RWPE1 (cell line): ENCODE results near the gene SEMA5A.

Experiments
- CTCF ChIA-PET: fragments of 350-600 bp; sonication (Branson Sonifier 250); formaldehyde crosslinking; extraction: SDS; loops from one replicate; lab custom pipeline; 2021; lab: Yijun Ruan, JAX
- POLR2A ChIA-PET: fragments of 400-600 bp; formaldehyde crosslinking; extraction: SDS; loops from one replicate; lab custom pipeline; 2020; ENCODE audit warnings: antibody characterized with exemption; ENCODE audit not compliant: low non-redundant PET; lab: Yijun Ruan, JAX
- DNase-seq: peaks from one replicate; pipeline ENCODE4 v3.0.0; 2012; ENCODE audit warnings: low spot score
- H3K27ac ChIP-seq: fragments of 450-650 bp; 2 replicates; pipeline ENCODE4 v1.5.1; 2017
- TF ChIP-seq, protein P1 (sequence below): fragments of 450-650 bp; conservative IDR thresholded peaks from 2 replicates; pipeline ENCODE4 v1.5.1; 2017; ENCODE audit warnings: low read depth, mild to moderate bottlenecking

SEMA5A gene

DNA sequence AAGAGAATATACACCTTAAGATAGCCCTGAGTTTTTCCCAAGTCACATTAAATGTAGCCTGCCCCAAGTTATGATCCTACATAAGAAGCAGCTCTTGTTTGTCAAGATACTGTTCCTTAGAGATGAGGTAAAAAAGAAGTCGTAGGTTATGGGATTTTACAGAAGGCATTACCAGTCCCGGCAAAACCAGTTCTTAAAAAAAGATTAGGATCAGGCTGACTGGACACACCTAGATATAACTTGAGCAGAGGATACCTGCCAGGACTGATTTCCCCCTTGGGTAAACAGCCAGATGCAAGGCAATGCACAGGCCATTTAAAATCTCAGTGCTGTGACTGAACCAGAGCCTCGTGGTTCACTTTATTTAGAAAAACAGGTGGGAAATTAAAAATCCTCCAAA, 14.1 kb upstream of the SEMA5A start:
- POLR2A ChIA-PET, result no interaction called here
- CTCF ChIA-PET, result no interaction called here
- TF ChIP-seq, protein P1, sequence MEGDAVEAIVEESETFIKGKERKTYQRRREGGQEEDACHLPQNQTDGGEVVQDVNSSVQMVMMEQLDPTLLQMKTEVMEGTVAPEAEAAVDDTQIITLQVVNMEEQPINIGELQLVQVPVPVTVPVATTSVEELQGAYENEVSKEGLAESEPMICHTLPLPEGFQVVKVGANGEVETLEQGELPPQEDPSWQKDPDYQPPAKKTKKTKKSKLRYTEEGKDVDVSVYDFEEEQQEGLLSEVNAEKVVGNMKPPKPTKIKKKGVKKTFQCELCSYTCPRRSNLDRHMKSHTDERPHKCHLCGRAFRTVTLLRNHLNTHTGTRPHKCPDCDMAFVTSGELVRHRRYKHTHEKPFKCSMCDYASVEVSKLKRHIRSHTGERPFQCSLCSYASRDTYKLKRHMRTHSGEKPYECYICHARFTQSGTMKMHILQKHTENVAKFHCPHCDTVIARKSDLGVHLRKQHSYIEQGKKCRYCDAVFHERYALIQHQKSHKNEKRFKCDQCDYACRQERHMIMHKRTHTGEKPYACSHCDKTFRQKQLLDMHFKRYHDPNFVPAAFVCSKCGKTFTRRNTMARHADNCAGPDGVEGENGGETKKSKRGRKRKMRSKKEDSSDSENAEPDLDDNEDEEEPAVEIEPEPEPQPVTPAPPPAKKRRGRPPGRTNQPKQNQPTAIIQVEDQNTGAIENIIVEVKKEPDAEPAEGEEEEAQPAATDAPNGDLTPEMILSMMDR, result no peak
- no peak for DNase-seq
- H3K27ac ChIP-seq, result no peak overlapping the region

DNA sequence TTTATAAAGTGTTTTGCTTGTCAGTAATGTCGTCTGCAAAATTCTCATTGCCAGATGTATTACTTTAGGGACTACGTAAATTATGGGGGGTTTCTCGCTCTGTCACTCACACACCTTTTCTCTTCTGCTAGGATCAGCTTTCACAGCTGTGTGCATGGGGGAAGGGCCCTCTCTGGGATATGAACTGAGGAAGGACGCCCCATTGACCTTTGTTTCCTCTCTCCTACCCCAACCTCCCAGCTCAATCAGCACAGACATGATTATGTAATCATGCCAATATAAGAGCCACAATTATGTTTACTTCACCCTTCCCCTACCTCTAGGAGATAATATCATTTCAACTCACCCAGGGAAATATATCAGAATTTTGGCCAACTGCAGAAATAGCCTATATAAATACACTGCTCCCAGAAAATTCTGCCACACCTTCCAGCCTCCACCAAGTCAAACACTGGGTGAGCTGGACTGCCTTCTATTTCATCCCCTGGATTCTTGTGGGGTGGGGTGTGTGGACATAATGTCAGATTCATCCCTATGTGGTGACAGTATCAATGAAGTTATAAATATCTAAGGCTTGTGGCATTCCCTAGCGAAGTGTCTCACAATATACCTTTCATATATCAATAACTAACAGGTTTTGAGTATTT, 12.6 kb upstream of the SEMA5A start:
- ChIA-PET POLR2A (no interaction called here), CTCF (interaction anchor here (0.7 kb wide), 1 partner anchor 838 kb away, joined by 3 read pairs; no protein-coding TSS in a partner anchor)
- no peak overlapping the region for H3K27ac ChIP-seq
- TF ChIP-seq, protein P1, result no peak
- DNase-seq, result no peak

DNA sequence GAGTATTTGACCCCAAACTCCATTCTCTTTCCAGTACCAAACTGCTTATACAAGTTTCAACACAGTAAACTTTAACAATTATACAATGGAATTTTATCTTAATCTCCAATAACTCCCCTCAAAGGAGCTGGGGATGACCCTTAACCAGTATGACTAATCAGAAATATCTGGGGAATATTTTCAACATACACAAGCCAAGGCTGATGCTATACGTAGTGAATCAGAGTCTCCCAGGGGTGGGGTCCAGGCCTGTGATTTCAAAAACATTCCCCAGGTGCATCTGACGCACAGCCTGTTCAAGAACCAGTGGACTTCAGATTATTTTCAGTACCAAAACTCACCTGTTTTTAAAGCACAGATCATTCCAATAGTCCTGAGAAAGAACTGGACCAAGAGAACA, 11.8 kb upstream of the SEMA5A start:
- POLR2A ChIA-PET, result no interaction called here
- no peak overlapping the region for H3K27ac ChIP-seq
- TF ChIP-seq, protein P1, result no peak
- peak; percentile 62 for DNase-seq
- CTCF ChIA-PET, result interaction anchor here (0.5 kb wide), 1 partner anchor 283 kb away, joined by 4 read pairs; no protein-coding TSS in a partner anchor

DNA sequence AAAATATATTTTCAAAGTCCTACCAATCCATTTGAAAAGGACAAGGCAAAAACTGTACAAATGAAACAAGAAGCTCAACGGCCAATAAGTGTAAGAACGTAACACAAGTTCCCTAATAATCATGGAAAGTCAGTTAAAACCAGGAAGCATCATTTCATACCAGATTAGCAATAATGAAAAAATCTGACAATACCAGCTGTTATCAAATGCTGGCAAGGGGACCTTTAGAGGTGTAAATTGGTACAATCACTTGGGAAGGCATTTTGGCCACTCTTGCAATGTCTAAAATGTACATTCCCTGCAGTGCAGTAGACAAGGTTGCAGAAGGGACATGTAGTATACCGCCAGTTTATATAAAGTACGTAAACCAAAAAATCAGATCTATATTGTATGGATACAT, 10.1 kb upstream of the SEMA5A start:
- POLR2A ChIA-PET, result no interaction called here
- TF ChIP-seq, protein P1, result no peak
- H3K27ac ChIP-seq, result no peak overlapping the region
- no peak for DNase-seq
- CTCF ChIA-PET, result no interaction called here

DNA sequence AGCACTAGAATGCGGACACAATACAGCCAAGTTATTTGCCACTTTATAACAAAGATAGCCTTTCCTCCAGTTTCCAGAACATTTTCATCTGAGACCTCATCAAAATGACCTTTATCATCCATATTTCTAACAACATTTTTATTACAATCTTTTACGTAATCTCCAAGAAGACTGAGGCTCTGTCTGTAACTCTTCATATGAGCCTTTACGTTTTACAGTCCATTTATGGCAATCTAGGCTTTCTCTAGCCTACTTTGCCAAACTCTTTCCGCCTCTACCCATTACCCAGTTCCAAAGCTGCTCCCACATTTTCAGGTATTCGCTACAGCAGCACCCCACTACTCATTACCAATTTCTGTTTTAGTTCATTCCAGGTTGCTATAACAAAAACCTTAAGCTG, 8.2 kb upstream of the SEMA5A start:
- POLR2A ChIA-PET, result no interaction called here

DNA sequence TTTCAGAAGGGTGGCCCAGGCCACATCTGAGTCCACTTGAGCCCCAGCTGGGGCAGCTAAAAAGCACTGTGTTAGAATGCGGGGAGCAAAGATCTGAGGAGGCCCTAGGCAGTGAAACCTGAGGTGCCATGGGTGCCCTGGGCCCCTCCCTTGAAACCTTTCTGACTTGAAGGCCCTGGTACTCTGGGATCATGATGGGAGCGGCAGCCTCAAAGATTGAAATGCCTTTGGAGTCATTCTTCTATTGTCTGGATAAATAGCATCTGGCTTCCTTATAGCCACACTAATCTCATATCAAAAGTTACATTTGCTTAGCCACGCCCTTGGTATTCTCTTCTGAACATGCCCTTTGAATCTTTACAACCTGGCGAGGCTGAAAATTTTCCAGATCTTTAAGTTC, 7.7 kb upstream of the SEMA5A start:
- TF ChIP-seq, protein P1, result no peak
- H3K27ac ChIP-seq, result no peak overlapping the region
- no peak for DNase-seq
- CTCF ChIA-PET, result no interaction called here
- POLR2A ChIA-PET, result no interaction called here

More for the DNA sequence above, 8.2 kb upstream of the SEMA5A start:
- H3K27ac ChIP-seq, result no peak overlapping the region
- CTCF ChIA-PET, result interaction anchor here (0.6 kb wide), 1 partner anchor 206 kb away, joined by 4 read pairs; no protein-coding TSS in a partner anchor
- no peak for DNase-seq
- TF ChIP-seq, protein P1, result no peak
